IMR-90 (cell line): ENCODE results near the gene ITGA2. TPM values are rescaled to one million over a fixed set of nuclear protein-coding genes. Genes with fewer than 3 reads are reported as not detected.

Experiments
- ATAC-seq: fragments of 200-7000 bp; cut with Tn5 transposase; 2 replicates; pipeline ENCODE4 v1.9.1; 2020; ENCODE audit warnings: low read depth, mild to moderate bottlenecking, moderate library complexity
- BruUV-seq: library from RNA; stranded (reverse); fragments of 400-500 nt; replicated peaks from 2 replicates; lab custom pipeline; 2021; lab: Mats Ljungman, UMichigan
- CTCF ChIA-PET: fragments of 300-600 bp; formaldehyde crosslinking; extraction: SDS; loops from one replicate; lab custom pipeline; 2021; ENCODE audit warnings: antibody characterized with exemption; lab: Yijun Ruan, JAX
- POLR2A ChIA-PET: fragments of 300-600 bp; sonication (Branson Sonifier 250); formaldehyde crosslinking; loops from one replicate; lab custom pipeline; 2022; ENCODE audit warnings: antibody characterized with exemption; ENCODE audit not compliant: unreplicated experiment; lab: Charles Lee
- DNase-seq: peaks from one replicate; pipeline ENCODE4 v3.0.0; 2013
- H2AFZ ChIP-seq: replicated peaks from 2 replicates; pipeline ENCODE3; 2013; ENCODE audit warnings: low read length, mild to moderate bottlenecking; ENCODE audit not compliant: poor library complexity
- H2AK5ac ChIP-seq: 2 replicates; pipeline ENCODE4 v1.6.1; 2013; ENCODE audit warnings: low read depth, low read length, inconsistent platforms
- H2AK9ac ChIP-seq: replicated peaks from 2 replicates; pipeline ENCODE3; 2013; ENCODE audit warnings: mild to moderate bottlenecking, low read depth, low read length, moderate library complexity; ENCODE audit not compliant: poor library complexity
- H2BK120ac ChIP-seq: 2 replicates; pipeline ENCODE4 v1.6.1; 2013; ENCODE audit warnings: low read depth, low read length, inconsistent platforms
- H2BK15ac ChIP-seq: 3 replicates; pipeline ENCODE4 v1.6.1; 2013; ENCODE audit warnings: low read depth, low read length, inconsistent platforms
- H2BK20ac ChIP-seq: 2 replicates; pipeline ENCODE4 v1.6.1; 2013; ENCODE audit warnings: low read depth, mild to moderate bottlenecking, inconsistent platforms, low read length, moderate library complexity
- H2BK5ac ChIP-seq: 2 replicates; pipeline ENCODE4 v1.6.1; 2013; ENCODE audit warnings: mild to moderate bottlenecking, low read depth, low read length, inconsistent platforms; ENCODE audit not compliant: poor library complexity, severe bottlenecking
- H3K14ac ChIP-seq: replicated peaks from 2 replicates; pipeline ENCODE4 v1.6.1; 2013; ENCODE audit warnings: low read depth, low read length, inconsistent platforms
- H3K18ac ChIP-seq: 2 replicates; pipeline ENCODE4 v1.6.1; 2013; ENCODE audit warnings: low read depth, low read length, control low read depth
- H3K23ac ChIP-seq: 2 replicates; pipeline ENCODE4 v1.6.1; 2013; ENCODE audit warnings: low read depth, low read length, inconsistent platforms
- H3K27ac ChIP-seq: 2 replicates; pipeline ENCODE4 v1.5.1; 2013; ENCODE audit warnings: mild to moderate bottlenecking, control low read depth, low read length; ENCODE audit not compliant: insufficient read depth
- H3K27me3 ChIP-seq: 2 replicates; pipeline ENCODE4 v1.6.1; 2013; ENCODE audit warnings: low read length; ENCODE audit not compliant: control insufficient read depth, insufficient read depth
- H3K36me3 ChIP-seq: 2 replicates; pipeline ENCODE4 v1.6.1; 2013; ENCODE audit warnings: low read length, mixed read lengths; ENCODE audit not compliant: control insufficient read depth, insufficient read depth
- H3K4ac ChIP-seq: 2 replicates; pipeline ENCODE4 v1.6.1; 2013; ENCODE audit warnings: low read depth, low read length, inconsistent platforms
- H3K4me1 ChIP-seq: 2 replicates; pipeline ENCODE4 v1.6.1; 2013; ENCODE audit warnings: low read length, mixed read lengths; ENCODE audit not compliant: control insufficient read depth, insufficient read depth
- H3K4me2 ChIP-seq: 2 replicates; pipeline ENCODE4 v1.6.1; 2013; ENCODE audit warnings: low read depth, mild to moderate bottlenecking, control low read depth, low read length, moderate library complexity
- H3K4me3 ChIP-seq: 2 replicates; pipeline ENCODE4 v1.5.1; 2013; ENCODE audit warnings: low read depth, mild to moderate bottlenecking, control low read depth, low read length, moderate library complexity; ENCODE audit not compliant: insufficient read depth
- H3K56ac ChIP-seq: 2 replicates; pipeline ENCODE4 v1.6.1; 2013; ENCODE audit warnings: low read length, inconsistent platforms; ENCODE audit not compliant: insufficient read depth; ENCODE audit errors: extremely low read depth
- H3K79me1 ChIP-seq, 2 experiments: 2 replicates each; pipeline ENCODE4 v1.6.1; 2013; ENCODE audit warnings: low read length in 2 of 2, inconsistent platforms in 1 of 2, low read depth in 1 of 2
- H3K9ac ChIP-seq: 2 replicates; pipeline ENCODE4 v1.6.1; 2013; ENCODE audit warnings: low read depth, low read length, control low read depth
- H3K9me1 ChIP-seq: 2 replicates; pipeline ENCODE4 v1.6.1; 2013; ENCODE audit warnings: low read length, inconsistent platforms; ENCODE audit not compliant: insufficient read depth
- H3K9me3 ChIP-seq: 2 replicates; pipeline ENCODE4 v1.6.1; 2013; ENCODE audit warnings: low read length; ENCODE audit not compliant: control insufficient read depth, insufficient read depth
- H4K20me1 ChIP-seq: 2 replicates; pipeline ENCODE4 v1.6.1; 2013; ENCODE audit warnings: low read length, inconsistent platforms; ENCODE audit not compliant: insufficient read depth
- H4K5ac ChIP-seq: 2 replicates; pipeline ENCODE4 v1.6.1; 2013; ENCODE audit warnings: mild to moderate bottlenecking, low read depth, low read length, control low read depth
- H4K8ac ChIP-seq, 2 experiments: 2 replicates each; pipeline ENCODE4 v1.6.1; 2013; ENCODE audit warnings: low read depth in 2 of 2, low read length in 2 of 2, control low read depth in 1 of 2, inconsistent platforms in 1 of 2
- H4K91ac ChIP-seq: 2 replicates; pipeline ENCODE4 v1.6.1; 2013; ENCODE audit warnings: low read depth, low read length, inconsistent platforms; ENCODE audit not compliant: insufficient read depth
- BHLHE40 ChIP-seq: fragments of 150-350 bp; IDR thresholded peaks from 2 replicates; pipeline ENCODE4 v1.6.1; 2016; ENCODE audit warnings: mild to moderate bottlenecking, low read depth, low read length
- CEBPB ChIP-seq: IDR thresholded peaks from 2 replicates; pipeline ENCODE4 v1.6.1; 2012; ENCODE audit warnings: low read depth, low read length, improper control_type of control experiment
- CHD1 ChIP-seq: IDR thresholded peaks from 2 replicates; pipeline ENCODE4 v1.6.1; 2012; ENCODE audit warnings: low read depth, low read length, improper control_type of control experiment
- CTCF ChIP-seq: conservative IDR thresholded peaks from 2 replicates; pipeline ENCODE4 v1.5.1; 2012; ENCODE audit warnings: mild to moderate bottlenecking, low read depth, low read length, improper control_type of control experiment
- ELK1 ChIP-seq: fragments of 150-350 bp; IDR thresholded peaks from 2 replicates; pipeline ENCODE4 v1.6.1; 2016; ENCODE audit warnings: low read depth, mild to moderate bottlenecking, low read length, moderate library complexity, borderline replicate concordance
- FOS ChIP-seq: fragments of 150-350 bp; IDR thresholded peaks from 2 replicates; pipeline ENCODE4 v1.6.1; 2016; ENCODE audit warnings: low read depth, low read length
- MAFK ChIP-seq: IDR thresholded peaks from 2 replicates; pipeline ENCODE4 v1.6.1; 2012; ENCODE audit warnings: low read depth, low read length, improper control_type of control experiment
- MAZ ChIP-seq: IDR thresholded peaks from 2 replicates; pipeline ENCODE4 v1.6.1; 2012; ENCODE audit warnings: low read depth, mild to moderate bottlenecking, low read length, improper control_type of control experiment, moderate library complexity, borderline replicate concordance
- MXI1 ChIP-seq: IDR thresholded peaks from 2 replicates; pipeline ENCODE4 v1.6.1; 2012; ENCODE audit warnings: low read depth, mild to moderate bottlenecking, low read length, moderate library complexity, borderline replicate concordance
- NFE2L2 ChIP-seq: fragments of 150-350 bp; IDR thresholded peaks from 2 replicates; pipeline ENCODE4 v1.6.1; 2016; ENCODE audit warnings: low read depth, mild to moderate bottlenecking, low read length
- POLR2A ChIP-seq: IDR thresholded peaks from 2 replicates; pipeline ENCODE4 v1.6.1; 2012; ENCODE audit warnings: mild to moderate bottlenecking, low read depth, low read length
- RAD21 ChIP-seq: IDR thresholded peaks from 2 replicates; pipeline ENCODE4 v1.6.1; 2012; ENCODE audit warnings: low read length, improper control_type of control experiment
- RCOR1 ChIP-seq: IDR thresholded peaks from 2 replicates; pipeline ENCODE4 v1.6.1; 2012; ENCODE audit warnings: mild to moderate bottlenecking, low read length, improper control_type of control experiment; ENCODE audit not compliant: insufficient replicate concordance
- RFX5 ChIP-seq: IDR thresholded peaks from 2 replicates; pipeline ENCODE4 v1.8.0; 2012; ENCODE audit warnings: low read depth, mild to moderate bottlenecking, low read length, moderate library complexity
- SMC3 ChIP-seq: fragments of 150-350 bp; IDR thresholded peaks from 2 replicates; pipeline ENCODE4 v1.6.1; 2016; ENCODE audit warnings: low read depth, mild to moderate bottlenecking, antibody characterized with exemption, low read length, moderate library complexity
- USF2 ChIP-seq: fragments of 150-350 bp; IDR thresholded peaks from 2 replicates; pipeline ENCODE4 v1.6.1; 2017; ENCODE audit warnings: mild to moderate bottlenecking, antibody characterized with exemption, low read length, low read depth
- WGBS, 2 experiments: methylation state at CpG; one replicate each; pipeline versions ENCODE4 v1.1.5 to v1.1.7; 2013; ENCODE audit warnings: missing lambda C conversion rate in 2 of 2; ENCODE audit not compliant: insufficient read length in 1 of 2; ENCODE audit errors: extremely low coverage in 2 of 2; 5-methylcytosine and 5-hydroxymethylcytosine counted together
- dilution Hi-C: fragments of 300-500 bp; cut with HindIII; formaldehyde crosslinking; loops from one replicate; pipeline ENCODE4 v1.14.3; 2018; ENCODE audit warnings: low sequenced_read_pairs; ENCODE audit not compliant: unreplicated experiment
- in situ Hi-C: fragments of 300-500 bp; cut with MboI; formaldehyde crosslinking; loops from 3 replicates; pipeline ENCODE4 v1.14.3; 2019; ENCODE audit warnings: low sequenced_read_pairs, inconsistent platforms, mixed read lengths
- intact Hi-C: fragments of 100-400 bp; cut with micrococcal nuclease; formaldehyde crosslinking; loops from 2 replicates; pipeline ENCODE4 v1.10.0; 2022
- polyA plus RNA-seq, 3 experiments: library from polyadenylated mRNA; depleted of rRNA; stranded (reverse); fragments of >200 nt; gene quantifications; 2 replicates each; pipeline ENCODE4 v1.2.3, GENCODE V29; 2012; ENCODE audit warnings: low replicate concordance in 1 of 3
- total RNA-seq: library from RNA; depleted of rRNA; stranded (reverse); fragments of >200 nt; gene quantifications from 2 replicates; pipeline ENCODE4 v1.2.3, GENCODE V29; 2012

Gene ITGA2
- total and polyA plus RNA-seq, 2 of the 4 experiments (the other 2 are of a cell fraction), result 23.3 to 93.4 TPM

GRCh38 chr5:52956014-52956413, 33.1 kb upstream of the ITGA2 start:
- no peak overlapping the region; the same call in 1 of the 2 replicates for H3K14ac ChIP-seq
- no peak overlapping the region for H3K4me2 ChIP-seq
- BruUV-seq, result no TSS peak
- no peak overlapping the region for H2AK9ac ChIP-seq
- H3K9ac ChIP-seq, result no peak overlapping the region
- no peak overlapping the region for H2AFZ ChIP-seq
- no peak for DNase-seq
- no peak overlapping the region for H2BK5ac ChIP-seq
- H3K36me3 ChIP-seq, result peaks cover 11% of the 10 kb centered on the region
- no peak overlapping the region for H3K27ac ChIP-seq
- no peak overlapping the region for H4K91ac ChIP-seq
- 100% methylated on average over 2 of the region's 4 CpGs; no CpG with 5 or more reads in 1 of the 2 experiments for WGBS, 2 experiments
- H2AK5ac ChIP-seq, result no peak overlapping the region; the same call in 1 of the 2 replicates
- in situ Hi-C loops (loop anchor here (25.0 kb wide), 1 partner anchor 1256 kb away; no protein-coding TSS in a partner anchor), dilution Hi-C loops (loop anchor here (25.0 kb wide), 1 partner anchor 106 kb away; no protein-coding TSS in a partner anchor), intact Hi-C loops (no loop called here)
- no peak overlapping the region for H3K4ac ChIP-seq
- no peaks in the 10 kb centered on the region for H3K27me3 ChIP-seq
- ATAC-seq, result no peak
- no peak overlapping the region for H4K5ac ChIP-seq
- no peak overlapping the region for H3K4me3 ChIP-seq
- H3K9me1 ChIP-seq, result peaks cover 3% of the 10 kb centered on the region; the same call in 1 of the 2 replicates
- no peaks in the 10 kb centered on the region for H3K9me3 ChIP-seq
- H3K4me1 ChIP-seq, result peaks cover 3% of the 10 kb centered on the region; the same call in 1 of the 2 replicates
- H3K23ac ChIP-seq, result no peak overlapping the region
- ChIA-PET POLR2A (no interaction called here), CTCF (no interaction called here)
- no peak overlapping the region for H2BK15ac ChIP-seq
- no peak overlapping the region for H3K18ac ChIP-seq
- no peak overlapping the region for H2BK20ac ChIP-seq
- TF ChIP-seq ELK1 (no peak), RFX5 (no peak), CHD1 (no peak), FOS (no peak), MAFK (no peak), BHLHE40 (no peak), NFE2L2 (no peak), USF2 (no peak), MXI1 (no peak), MAZ (no peak), POLR2A (no peak), SMC3 (no peak), CTCF (no peak), CEBPB (no peak), RAD21 (no peak), RCOR1 (no peak)
- H3K79me1 ChIP-seq, result no peaks in the 10 kb centered on the region; a peak in 1 of 4 replicates
- H2BK120ac ChIP-seq, result no peak overlapping the region
- no peak overlapping the region for H3K56ac ChIP-seq
- no peak overlapping the region for H4K8ac ChIP-seq
- H4K20me1 ChIP-seq, result no peaks in the 10 kb centered on the region
